Measurements from ENCODE around the gene CALD1. TPM values are rescaled to one million over a fixed set of nuclear protein-coding genes. Genes with fewer than 3 reads are reported as not detected.
A peak's percentile ranks its signal among the peaks of the same experiment; 100 is the strongest.

Gene CALD1
- total and polyA plus RNA-seq, 2 experiments from 2014 or later = 132 to 842 TPM

DNA sequence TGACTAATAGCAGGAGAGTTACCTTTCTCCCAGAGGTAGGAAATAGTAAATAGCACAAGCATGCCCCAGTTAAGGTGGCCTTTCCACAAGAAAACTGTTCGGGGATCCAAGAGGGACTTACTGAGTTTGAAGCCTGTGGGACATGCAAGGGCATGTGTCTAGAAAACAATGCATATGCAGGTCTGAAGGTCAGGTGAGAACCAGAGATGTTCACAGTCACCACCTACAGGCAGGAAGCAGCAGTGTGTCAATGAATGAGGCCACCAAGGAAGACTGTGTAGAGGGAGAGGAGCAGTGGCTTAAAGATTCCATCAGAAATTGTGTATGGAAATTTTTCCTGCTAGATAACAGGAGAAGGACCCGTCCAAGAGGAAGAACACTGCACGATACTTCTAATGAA, 66.0 kb downstream of the CALD1 start:
- no peaks in the 10 kb centered on the region; the same call in 1 of the 2 replicates for H3K36me3 ChIP-seq (ENCODE audit: insufficient read depth)
- peaks cover 11% of the 10 kb centered on the region for H3K9me2 ChIP-seq (ENCODE audit: insufficient read depth)
- Mint-ChIP-seq H3K9me3 (no peaks in the 10 kb centered on the region), H3K27me3 (ENCODE audit: insufficient read depth, low read depth, poor library complexity) (no peaks in the 10 kb centered on the region), H3K27ac (peak overlapping the region; percentile 29; the same call in 1 of the 2 replicates), H3K4me1 (peaks cover 25% of the 10 kb centered on the region), H3K36me3 (ENCODE audit: low read depth) (peaks cover 40% of the 10 kb centered on the region), H3K4me3 (no peak overlapping the region)
- TF ChIP-seq, protein P1, sequence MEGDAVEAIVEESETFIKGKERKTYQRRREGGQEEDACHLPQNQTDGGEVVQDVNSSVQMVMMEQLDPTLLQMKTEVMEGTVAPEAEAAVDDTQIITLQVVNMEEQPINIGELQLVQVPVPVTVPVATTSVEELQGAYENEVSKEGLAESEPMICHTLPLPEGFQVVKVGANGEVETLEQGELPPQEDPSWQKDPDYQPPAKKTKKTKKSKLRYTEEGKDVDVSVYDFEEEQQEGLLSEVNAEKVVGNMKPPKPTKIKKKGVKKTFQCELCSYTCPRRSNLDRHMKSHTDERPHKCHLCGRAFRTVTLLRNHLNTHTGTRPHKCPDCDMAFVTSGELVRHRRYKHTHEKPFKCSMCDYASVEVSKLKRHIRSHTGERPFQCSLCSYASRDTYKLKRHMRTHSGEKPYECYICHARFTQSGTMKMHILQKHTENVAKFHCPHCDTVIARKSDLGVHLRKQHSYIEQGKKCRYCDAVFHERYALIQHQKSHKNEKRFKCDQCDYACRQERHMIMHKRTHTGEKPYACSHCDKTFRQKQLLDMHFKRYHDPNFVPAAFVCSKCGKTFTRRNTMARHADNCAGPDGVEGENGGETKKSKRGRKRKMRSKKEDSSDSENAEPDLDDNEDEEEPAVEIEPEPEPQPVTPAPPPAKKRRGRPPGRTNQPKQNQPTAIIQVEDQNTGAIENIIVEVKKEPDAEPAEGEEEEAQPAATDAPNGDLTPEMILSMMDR (conservative IDR thresholded peaks at IDR 0.05; ENCODE audit: low read depth in 2 of 2) = peak; percentile 44 to 57
- TF ChIP-seq, protein P2, sequence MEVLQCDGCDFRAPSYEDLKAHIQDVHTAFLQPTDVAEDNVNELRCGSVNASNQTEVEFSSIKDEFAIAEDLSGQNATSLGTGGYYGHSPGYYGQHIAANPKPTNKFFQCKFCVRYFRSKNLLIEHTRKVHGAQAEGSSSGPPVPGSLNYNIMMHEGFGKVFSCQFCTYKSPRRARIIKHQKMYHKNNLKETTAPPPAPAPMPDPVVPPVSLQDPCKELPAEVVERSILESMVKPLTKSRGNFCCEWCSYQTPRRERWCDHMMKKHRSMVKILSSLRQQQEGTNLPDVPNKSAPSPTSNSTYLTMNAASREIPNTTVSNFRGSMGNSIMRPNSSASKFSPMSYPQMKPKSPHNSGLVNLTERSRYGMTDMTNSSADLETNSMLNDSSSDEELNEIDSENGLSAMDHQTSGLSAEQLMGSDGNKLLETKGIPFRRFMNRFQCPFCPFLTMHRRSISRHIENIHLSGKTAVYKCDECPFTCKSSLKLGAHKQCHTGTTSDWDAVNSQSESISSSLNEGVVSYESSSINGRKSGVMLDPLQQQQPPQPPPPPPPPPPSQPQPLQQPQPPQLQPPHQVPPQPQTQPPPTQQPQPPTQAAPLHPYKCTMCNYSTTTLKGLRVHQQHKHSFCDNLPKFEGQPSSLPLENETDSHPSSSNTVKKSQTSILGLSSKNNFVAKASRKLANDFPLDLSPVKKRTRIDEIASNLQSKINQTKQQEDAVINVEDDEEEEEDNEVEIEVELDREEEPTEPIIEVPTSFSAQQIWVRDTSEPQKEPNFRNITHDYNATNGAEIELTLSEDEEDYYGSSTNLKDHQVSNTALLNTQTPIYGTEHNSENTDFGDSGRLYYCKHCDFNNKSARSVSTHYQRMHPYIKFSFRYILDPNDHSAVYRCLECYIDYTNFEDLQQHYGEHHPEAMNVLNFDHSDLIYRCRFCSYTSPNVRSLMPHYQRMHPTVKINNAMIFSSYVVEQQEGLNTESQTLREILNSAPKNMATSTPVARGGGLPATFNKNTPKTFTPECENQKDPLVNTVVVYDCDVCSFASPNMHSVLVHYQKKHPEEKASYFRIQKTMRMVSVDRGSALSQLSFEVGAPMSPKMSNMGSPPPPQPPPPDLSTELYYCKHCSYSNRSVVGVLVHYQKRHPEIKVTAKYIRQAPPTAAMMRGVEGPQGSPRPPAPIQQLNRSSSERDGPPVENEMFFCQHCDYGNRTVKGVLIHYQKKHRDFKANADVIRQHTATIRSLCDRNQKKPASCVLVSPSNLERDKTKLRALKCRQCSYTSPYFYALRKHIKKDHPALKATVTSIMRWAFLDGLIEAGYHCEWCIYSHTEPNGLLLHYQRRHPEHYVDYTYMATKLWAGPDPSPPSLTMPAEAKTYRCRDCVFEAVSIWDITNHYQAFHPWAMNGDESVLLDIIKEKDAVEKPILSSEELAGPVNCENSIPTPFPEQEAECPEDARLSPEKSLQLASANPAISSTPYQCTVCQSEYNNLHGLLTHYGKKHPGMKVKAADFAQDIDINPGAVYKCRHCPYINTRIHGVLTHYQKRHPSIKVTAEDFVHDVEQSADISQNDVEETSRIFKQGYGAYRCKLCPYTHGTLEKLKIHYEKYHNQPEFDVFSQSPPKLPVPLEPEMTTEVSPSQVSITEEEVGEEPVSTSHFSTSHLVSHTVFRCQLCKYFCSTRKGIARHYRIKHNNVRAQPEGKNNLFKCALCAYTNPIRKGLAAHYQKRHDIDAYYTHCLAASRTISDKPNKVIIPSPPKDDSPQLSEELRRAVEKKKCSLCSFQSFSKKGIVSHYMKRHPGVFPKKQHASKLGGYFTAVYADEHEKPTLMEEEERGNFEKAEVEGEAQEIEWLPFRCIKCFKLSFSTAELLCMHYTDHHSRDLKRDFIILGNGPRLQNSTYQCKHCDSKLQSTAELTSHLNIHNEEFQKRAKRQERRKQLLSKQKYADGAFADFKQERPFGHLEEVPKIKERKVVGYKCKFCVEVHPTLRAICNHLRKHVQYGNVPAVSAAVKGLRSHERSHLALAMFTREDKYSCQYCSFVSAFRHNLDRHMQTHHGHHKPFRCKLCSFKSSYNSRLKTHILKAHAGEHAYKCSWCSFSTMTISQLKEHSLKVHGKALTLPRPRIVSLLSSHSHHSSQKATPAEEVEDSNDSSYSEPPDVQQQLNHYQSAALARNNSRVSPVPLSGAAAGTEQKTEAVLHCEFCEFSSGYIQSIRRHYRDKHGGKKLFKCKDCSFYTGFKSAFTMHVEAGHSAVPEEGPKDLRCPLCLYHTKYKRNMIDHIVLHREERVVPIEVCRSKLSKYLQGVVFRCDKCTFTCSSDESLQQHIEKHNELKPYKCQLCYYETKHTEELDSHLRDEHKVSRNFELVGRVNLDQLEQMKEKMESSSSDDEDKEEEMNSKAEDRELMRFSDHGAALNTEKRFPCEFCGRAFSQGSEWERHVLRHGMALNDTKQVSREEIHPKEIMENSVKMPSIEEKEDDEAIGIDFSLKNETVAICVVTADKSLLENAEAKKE (CRISPR knock-in tag; IDR thresholded peaks at IDR 0.05) = peak; percentile 69
- no peak for TF ChIP-seq EZH2phosphoT487 (IDR thresholded peaks at IDR 0.05; ENCODE audit: unreplicated experiment)
- H3K27me3 ChIP-seq (ENCODE audit: insufficient read depth) = no peaks in the 10 kb centered on the region
- H3F3A ChIP-seq (replicated peaks; ENCODE audit: low read depth) = no peaks in the 10 kb centered on the region
- peak; percentile 68 for ATAC-seq
- no peak overlapping the region for H3K4me2 ChIP-seq
- peaks cover 26% of the 10 kb centered on the region for H3K79me2 ChIP-seq (replicated peaks; ENCODE audit: insufficient read depth)
- no peak overlapping the region for H3K4me3 ChIP-seq
- DNase-seq (ENCODE audit: low spot score) = no peak
- no peaks in the 10 kb centered on the region for H3K4me1 ChIP-seq (ENCODE audit: insufficient read depth)
- H2AFZ ChIP-seq = no peak overlapping the region
- H3K27ac ChIP-seq (ENCODE audit: low read depth) = peak overlapping the region; percentile 42; the same call in 1 of the 2 replicates
- H4K20me1 ChIP-seq (replicated peaks; ENCODE audit: insufficient read depth) = 0 out of 2 replicates have a peak, but pooled peaks cover 5% of the 10 kb centered on the region

Measured in GM23338 (cell line).